IPS-18a (cell line): ENCODE data around the gene OSBPL2.

Experiments used
- H3K27ac ChIP-seq: one replicate; pipeline ENCODE4 v1.5.1; 2013; ENCODE audit warnings: low read length
- H3K27me3 ChIP-seq: one replicate; pipeline ENCODE4 v1.6.1; 2013; ENCODE audit warnings: mild to moderate bottlenecking, low read length; ENCODE audit not compliant: control insufficient read depth, insufficient read depth
- H3K36me3 ChIP-seq: one replicate; pipeline ENCODE4 v1.6.1; 2013; ENCODE audit warnings: low read depth, low read length; ENCODE audit not compliant: control insufficient read depth
- H3K4me1 ChIP-seq: one replicate; pipeline ENCODE4 v1.6.1; 2013; ENCODE audit warnings: low read depth, low read length; ENCODE audit not compliant: control insufficient read depth
- H3K4me3 ChIP-seq: one replicate; pipeline ENCODE4 v1.5.1; 2013; ENCODE audit warnings: low read length
- H3K9ac ChIP-seq: one replicate; pipeline ENCODE4 v1.6.1; 2013; ENCODE audit warnings: mild to moderate bottlenecking, low read length, moderate library complexity
- H3K9me3 ChIP-seq: one replicate; pipeline ENCODE4 v1.6.1; 2013; ENCODE audit warnings: low read depth, low read length; ENCODE audit not compliant: control insufficient read depth

The OSBPL2 gene

DNA sequence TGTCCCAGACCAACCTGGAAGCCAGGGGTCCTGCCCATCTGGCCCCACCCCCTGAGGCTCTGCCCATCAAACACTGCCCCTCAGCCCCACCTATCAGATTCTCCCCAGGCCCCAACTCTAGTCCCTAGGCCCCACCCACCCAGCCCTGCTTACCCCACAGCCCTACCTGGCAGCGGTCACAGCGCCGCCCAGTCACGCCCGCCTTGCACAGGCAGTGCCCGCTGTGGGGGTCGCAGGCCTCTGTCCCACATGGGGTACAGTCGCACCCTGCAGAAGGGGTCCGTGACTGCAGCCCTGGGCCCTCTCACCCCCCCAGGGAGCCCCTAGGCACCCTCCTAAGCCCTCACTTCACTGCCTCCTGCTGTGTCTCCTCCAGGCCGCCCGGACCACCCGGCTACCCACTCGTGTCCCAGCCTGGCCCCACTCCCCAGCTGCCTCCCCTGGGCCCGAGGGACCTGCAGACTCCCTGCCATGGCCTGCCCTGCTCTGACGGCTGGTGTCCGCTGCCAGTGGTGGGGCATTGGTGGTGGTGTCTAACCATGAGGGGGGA is 84.2 kb downstream of the OSBPL2 start:
- Histone ChIP-seq H3K9me3 (no peaks in the 10 kb centered on the region), H3K4me1 (no peaks in the 10 kb centered on the region), H3K4me3 (no peak overlapping the region), H3K27me3 (no peaks in the 10 kb centered on the region), H3K27ac (no peak overlapping the region), H3K9ac (no peak overlapping the region), H3K36me3 (peaks cover 45% of the 10 kb centered on the region)

GRCh38 chr20:62323146-62323979 is 85.0 kb downstream of the OSBPL2 start:
- Histone ChIP-seq H3K4me3 (no peak overlapping the region), H3K27ac (no peak overlapping the region), H3K27me3 (no peaks in the 10 kb centered on the region), H3K9ac (no peak overlapping the region), H3K36me3 (peaks cover 52% of the 10 kb centered on the region), H3K9me3 (no peaks in the 10 kb centered on the region), H3K4me1 (no peaks in the 10 kb centered on the region)

GRCh38 chr20:62323980-62324906 is 85.9 kb downstream of the OSBPL2 start:
- Histone ChIP-seq H3K4me1 (no peaks in the 10 kb centered on the region), H3K9me3 (no peaks in the 10 kb centered on the region), H3K27me3 (no peaks in the 10 kb centered on the region), H3K4me3 (no peak overlapping the region), H3K36me3 (peaks cover 54% of the 10 kb centered on the region), H3K9ac (no peak overlapping the region), H3K27ac (no peak overlapping the region)

DNA sequence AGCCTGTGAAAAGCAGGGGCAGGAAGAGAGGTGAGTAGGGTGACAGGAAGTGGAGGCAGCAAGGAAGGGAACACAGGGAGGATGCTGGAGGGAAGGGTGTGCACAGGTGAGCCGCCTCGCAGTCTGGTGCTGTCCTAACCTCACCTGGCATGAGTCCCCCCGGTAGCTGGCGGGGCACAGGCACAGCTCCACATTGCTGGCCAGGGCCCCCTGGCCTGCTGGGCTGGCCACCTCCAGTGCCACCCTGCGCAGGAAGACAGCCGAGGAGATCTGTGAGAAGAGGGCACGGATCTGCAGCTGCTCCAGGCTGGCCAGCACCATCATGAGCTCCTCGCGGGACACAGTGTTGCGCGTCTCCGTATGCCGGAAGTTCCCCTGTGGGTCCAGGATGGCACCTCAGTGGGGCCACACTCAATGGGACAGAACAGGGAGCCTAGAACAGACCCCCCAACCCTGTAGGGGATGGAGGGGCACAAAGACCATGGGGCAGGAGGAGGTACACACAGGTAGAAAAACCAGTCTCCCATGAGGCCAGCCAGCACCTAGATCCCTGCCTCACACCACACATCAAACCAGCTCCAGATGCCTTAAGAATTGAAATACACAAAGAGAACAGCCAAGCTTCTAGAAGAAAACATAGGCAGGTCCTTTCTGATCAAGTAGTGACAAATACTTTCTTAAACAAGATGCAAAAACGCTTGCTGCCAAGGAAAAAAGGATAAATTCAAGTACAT is 87.0 kb downstream of the OSBPL2 start:
- no peak overlapping the region for H3K4me3 ChIP-seq
- H3K4me1 ChIP-seq = no peaks in the 10 kb centered on the region
- H3K27ac ChIP-seq = no peak overlapping the region
- no peaks in the 10 kb centered on the region for H3K27me3 ChIP-seq
- H3K9ac ChIP-seq = no peak overlapping the region
- H3K9me3 ChIP-seq = no peaks in the 10 kb centered on the region
- H3K36me3 ChIP-seq = peaks cover 60% of the 10 kb centered on the region

DNA sequence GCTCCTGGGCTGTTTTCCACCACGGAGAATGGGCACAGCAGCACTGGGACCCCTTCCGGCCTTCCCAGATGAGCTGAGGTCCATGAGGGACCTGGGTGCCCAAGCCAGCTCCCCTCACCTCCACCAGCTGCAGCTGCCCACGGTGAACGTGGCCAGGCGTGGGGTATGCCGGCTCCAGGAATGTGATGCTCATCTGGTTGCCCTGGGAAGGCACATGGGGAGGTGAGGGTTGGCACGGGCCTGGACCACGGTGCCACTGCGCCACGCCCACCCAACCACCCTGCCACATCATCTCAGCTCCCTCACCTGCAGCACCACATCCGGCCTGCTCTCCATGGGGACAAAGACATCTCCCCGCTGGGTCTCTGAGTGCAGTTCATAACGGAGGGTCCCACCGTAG is 88.2 kb downstream of the OSBPL2 start:
- Histone ChIP-seq H3K36me3 (peaks cover 58% of the 10 kb centered on the region), H3K9me3 (no peaks in the 10 kb centered on the region), H3K9ac (no peak overlapping the region), H3K27ac (no peak overlapping the region), H3K27me3 (no peaks in the 10 kb centered on the region), H3K4me3 (no peak overlapping the region), H3K4me1 (no peaks in the 10 kb centered on the region)

DNA sequence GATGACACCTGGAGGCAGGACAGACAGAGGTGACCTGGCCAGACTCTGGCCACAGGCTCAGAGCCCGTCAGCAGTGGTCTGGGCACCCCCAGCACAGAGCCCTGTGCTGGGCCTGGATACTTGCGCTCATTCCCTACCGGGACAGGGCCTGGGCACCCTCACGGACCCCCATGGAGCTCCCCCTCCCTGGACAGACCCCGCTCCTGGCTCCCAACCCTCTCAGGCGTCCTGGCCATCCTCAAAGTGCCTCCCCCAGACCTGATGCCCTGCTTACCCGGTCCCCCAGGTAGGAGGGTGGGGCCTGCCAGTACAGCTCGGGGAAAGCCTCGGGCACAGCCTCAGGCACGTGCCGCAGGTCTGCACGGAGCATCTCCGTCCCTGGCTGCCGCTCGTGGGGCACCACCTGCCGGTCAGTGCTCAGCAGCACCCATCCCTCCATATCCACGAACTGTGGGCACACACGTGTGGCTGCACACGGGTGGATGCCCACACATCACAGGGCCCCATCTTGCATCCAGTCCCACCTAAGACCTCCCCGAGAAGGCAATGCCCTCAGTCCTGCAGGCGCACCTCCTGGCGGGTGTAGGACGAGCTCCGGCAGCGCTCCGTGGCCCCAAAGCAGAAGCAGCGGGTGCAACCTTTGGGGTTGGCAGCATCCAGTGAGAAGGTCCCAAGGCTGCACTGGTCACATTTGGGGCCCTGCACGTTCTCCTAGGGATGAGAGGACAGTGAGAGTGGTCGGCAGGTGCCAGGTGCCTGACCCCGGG is 88.8 kb downstream of the OSBPL2 start:
- Histone ChIP-seq H3K27ac (no peak overlapping the region), H3K27me3 (no peaks in the 10 kb centered on the region), H3K9ac (no peak overlapping the region), H3K36me3 (peaks cover 64% of the 10 kb centered on the region), H3K4me3 (no peak overlapping the region), H3K9me3 (no peaks in the 10 kb centered on the region), H3K4me1 (no peaks in the 10 kb centered on the region)

DNA sequence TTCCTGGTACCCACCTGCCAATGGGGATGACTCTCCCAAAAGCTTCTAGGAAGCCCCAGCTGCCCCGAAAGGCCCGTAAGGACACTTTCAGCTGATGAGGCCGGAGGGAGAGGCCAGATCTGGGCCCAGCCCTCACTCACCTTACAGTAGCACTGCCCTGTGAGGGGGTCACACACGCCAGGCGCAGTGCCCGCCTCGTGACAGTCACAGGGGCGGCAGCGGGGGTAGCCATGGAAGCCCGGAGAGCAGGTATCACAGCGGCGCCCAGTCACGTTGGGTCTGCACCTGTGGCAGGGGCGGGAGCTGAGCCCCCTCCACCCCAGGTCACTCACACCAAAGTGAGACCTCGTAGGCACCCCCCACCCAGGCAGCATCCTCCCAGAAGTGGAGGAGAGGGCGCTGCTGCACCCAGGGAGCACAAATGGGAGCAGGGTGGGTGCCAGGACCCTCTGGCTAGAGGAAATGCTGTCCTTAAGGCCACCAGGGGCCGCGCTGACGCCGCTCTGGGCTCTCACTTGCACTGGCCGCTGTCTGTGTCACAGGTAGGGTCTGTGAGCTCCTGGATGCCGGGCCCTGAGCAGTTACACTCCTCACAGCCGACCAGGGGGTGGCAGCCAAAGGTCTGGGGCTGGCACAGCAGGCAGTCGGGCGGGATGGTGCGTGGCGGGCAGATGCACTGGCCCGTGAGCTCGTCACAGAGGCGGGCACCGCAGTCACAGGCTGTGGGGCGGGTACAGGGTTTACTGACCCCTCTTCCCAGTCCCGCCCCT is 89.6 kb downstream of the OSBPL2 start:
- Histone ChIP-seq H3K27me3 (no peaks in the 10 kb centered on the region), H3K4me1 (no peaks in the 10 kb centered on the region), H3K9ac (no peak overlapping the region), H3K27ac (no peak overlapping the region), H3K9me3 (no peaks in the 10 kb centered on the region), H3K4me3 (no peak overlapping the region), H3K36me3 (peaks cover 69% of the 10 kb centered on the region)

DNA sequence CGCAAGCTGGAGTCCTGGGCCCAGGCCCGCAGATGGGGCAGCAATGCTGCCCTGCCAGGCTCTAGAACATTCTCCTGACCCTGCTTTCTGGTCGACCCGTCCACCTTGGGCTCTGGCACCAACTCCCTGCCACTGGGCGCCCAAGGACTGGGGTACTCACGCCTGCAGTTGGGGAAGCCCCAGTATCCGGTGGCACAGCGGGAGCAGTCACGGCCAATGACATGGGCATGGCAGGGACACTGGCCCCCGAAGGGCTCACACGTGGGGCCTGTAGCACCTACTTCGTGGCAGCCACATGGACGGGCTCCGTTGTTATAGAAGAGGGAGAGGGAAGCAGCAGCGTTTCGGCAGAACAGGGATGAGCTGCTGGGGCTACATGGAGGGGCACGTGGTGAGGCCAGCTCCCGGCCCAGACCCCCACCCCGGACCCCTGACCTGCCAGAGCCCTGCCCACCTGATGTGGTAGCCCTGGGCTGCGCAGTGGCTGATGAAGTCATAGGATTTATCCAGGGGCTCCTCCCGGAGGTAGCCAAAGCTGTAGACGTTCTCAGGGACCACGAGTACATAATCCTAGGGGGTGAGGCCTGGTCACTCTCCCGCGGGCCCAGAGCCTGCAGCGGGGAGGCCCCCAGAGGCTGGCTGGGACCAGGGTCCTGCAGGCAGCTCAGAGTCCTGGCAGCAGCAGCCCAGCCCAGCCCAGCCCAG is 90.5 kb downstream of the OSBPL2 start:
- Histone ChIP-seq H3K9me3 (no peaks in the 10 kb centered on the region), H3K27ac (no peak overlapping the region), H3K9ac (no peak overlapping the region), H3K27me3 (no peaks in the 10 kb centered on the region), H3K4me1 (no peaks in the 10 kb centered on the region), H3K4me3 (no peak overlapping the region), H3K36me3 (peaks cover 70% of the 10 kb centered on the region)

DNA sequence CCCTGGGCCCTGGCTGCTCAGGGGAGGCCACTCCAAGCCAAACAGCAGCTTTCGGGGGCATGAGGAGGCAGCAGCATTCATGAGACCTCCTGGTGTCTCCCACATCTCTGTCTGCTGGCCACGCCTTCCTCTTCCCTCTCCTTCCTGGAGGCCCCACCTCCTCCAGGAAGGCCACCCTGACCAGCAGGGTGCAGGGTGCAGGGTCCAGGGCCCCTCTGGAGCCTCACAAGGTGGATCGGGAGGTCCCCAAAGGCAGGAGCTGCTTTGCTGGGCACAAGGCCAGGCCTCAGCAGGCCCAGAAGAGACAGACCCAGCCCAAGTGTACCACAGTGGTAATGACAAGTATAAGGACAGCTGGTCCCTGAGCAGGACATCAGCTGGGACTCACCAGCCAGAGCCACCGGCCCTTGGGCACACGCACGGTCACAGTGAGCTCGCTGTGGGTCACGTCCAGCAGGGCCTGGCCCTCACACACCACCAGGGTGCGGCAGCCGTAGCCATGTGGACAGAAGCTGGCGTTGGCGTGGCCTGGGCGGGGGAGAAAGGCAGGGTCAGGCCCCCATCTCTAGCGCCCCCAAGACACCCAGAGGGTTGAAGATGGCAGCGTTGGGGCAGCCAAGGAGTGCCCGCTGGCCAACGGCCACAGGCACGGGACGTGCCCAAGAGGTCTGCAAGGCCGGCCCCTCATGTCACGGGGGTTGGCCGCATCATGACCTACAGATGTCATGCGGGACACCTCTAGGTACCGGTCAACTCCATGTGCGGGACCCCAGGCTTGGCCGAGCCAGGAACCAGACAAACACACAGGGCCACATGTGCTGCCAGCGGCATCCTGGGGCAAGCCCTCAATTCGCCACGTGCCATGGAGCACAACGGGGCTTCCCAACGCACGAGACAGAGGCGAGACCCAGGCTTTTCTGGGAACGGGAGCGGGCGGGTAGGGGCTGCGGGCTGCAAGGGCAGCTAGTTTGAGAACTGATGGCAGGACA is 91.4 kb downstream of the OSBPL2 start:
- H3K27me3 ChIP-seq = no peaks in the 10 kb centered on the region
- no peak overlapping the region for H3K4me3 ChIP-seq
- no peaks in the 10 kb centered on the region for H3K4me1 ChIP-seq
- no peaks in the 10 kb centered on the region for H3K9me3 ChIP-seq
- peaks cover 62% of the 10 kb centered on the region for H3K36me3 ChIP-seq
- H3K9ac ChIP-seq = no peak overlapping the region
- H3K27ac ChIP-seq = no peak overlapping the region
